ENCODE results near the gene RNF7.

DNA sequence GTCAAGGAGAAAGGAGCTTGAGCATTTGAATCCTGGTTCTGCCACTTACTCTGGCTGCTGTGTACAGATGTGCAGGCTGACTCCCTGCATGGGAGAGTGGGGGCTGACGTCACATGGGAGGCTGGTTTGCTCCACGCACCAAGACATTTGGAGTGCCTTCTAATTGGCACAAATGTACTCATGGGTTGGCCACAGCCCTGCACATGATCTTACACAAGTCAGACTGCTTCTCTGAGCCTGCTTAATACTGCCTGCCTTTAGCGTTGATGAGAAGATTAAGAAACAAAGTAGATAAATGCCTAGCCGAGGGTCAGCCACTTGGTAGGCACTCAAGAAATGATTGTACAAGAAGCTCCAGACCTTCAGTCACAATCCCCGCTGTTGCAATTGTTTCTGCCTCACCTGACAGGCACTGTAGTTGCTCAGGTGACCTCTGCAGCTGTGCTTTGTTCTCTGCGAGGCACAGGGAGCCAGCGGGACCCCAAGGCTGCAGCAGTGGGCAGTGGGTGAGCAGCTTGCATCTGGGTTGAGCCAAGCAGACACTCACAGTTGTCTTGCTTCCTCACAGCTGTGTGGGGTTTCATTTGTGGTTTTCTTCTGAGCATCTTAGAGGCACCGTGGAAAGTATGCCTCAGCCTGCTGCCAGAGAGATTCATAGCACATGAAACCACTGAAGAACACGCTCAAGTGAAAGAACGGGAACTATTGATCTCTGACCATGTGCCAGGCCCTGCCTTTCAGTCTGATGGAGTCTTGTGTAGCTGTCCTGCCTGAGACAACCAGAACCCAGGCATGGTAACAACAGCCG is 58.2 kb downstream of the RNF7 start:
- TF ChIP-seq, protein P1, sequence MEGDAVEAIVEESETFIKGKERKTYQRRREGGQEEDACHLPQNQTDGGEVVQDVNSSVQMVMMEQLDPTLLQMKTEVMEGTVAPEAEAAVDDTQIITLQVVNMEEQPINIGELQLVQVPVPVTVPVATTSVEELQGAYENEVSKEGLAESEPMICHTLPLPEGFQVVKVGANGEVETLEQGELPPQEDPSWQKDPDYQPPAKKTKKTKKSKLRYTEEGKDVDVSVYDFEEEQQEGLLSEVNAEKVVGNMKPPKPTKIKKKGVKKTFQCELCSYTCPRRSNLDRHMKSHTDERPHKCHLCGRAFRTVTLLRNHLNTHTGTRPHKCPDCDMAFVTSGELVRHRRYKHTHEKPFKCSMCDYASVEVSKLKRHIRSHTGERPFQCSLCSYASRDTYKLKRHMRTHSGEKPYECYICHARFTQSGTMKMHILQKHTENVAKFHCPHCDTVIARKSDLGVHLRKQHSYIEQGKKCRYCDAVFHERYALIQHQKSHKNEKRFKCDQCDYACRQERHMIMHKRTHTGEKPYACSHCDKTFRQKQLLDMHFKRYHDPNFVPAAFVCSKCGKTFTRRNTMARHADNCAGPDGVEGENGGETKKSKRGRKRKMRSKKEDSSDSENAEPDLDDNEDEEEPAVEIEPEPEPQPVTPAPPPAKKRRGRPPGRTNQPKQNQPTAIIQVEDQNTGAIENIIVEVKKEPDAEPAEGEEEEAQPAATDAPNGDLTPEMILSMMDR (IDR thresholded peaks at IDR 0.05): no peak
- no peak for TF ChIP-seq POLR2A (IDR thresholded peaks at IDR 0.05)
